ENCODE data around the gene GDPD2.

- TF ChIP-seq ZNF660 (tag by site-specific recombination; IDR thresholded peaks at IDR 0.05) (no peak), ZSCAN5A (tag by site-specific recombination; IDR thresholded peaks at IDR 0.05) (no peak), ZNF501 (tag by site-specific recombination; IDR thresholded peaks at IDR 0.05) (no peak)
These were observed 19.1 kb downstream of the GDPD2 start for GRCh38 chrX:70442224-70442623.
